Measurements from ENCODE around the gene BOK. TPM values are rescaled to one million over a fixed set of nuclear protein-coding genes. Genes with fewer than 3 reads are reported as not detected.

BOK gene
- total RNA-seq, 1 experiment from 2014 or later, result 41.5 TPM

- Histone ChIP-seq H4K20me1 (ENCODE audit: insufficient read depth) (no peaks in the 10 kb centered on the region), H3K4me1 (ENCODE audit: control insufficient read depth in 1 of 2, insufficient read depth in 2 of 2, low read length in 2 of 2) (no peaks in the 10 kb centered on the region), H3K4me2 (ENCODE audit: low read length) (no peak overlapping the region), H3K4me3 (replicated peaks in 1 of 2; ENCODE audit: low read depth in 1 of 2, low read length in 2 of 2) (no peak overlapping the region), H3K79me2 (ENCODE audit: insufficient read depth, low read length) (no peaks in the 10 kb centered on the region; the same call in 1 of the 2 replicates), H3K27me3 (ENCODE audit: insufficient read depth, low read length) (no peaks in the 10 kb centered on the region), H3K9ac (ENCODE audit: low read length) (no peak overlapping the region), H2AFZ (ENCODE audit: low read depth, low read length, poor library complexity, severe bottlenecking) (no peak overlapping the region), H3K9me2 (ENCODE audit: insufficient read depth) (no peaks in the 10 kb centered on the region), H3K36me3 (ENCODE audit: control insufficient read depth in 1 of 2, insufficient read depth in 2 of 2, low read length in 2 of 2) (peaks cover 2 to 7% of the 10 kb centered on the region in 2 experiments; a peak in 3 of 4 replicates), H3K9me3 (ENCODE audit: control insufficient read depth in 1 of 2, insufficient read depth in 1 of 2, low read depth in 1 of 2, low read length in 2 of 2) (peaks cover 1 to 9% of the 10 kb centered on the region in 2 experiments; a peak in 2 of 4 replicates), H3K27ac (ENCODE audit: low read depth, low read length) (no peak overlapping the region)
- ChIA-PET POLR2A (no interaction called here), CTCF (no interaction called here), RAD21 (ENCODE audit: low non-redundant PET in 1 of 2, low total read pairs in 2 of 2, uncharacterized antibody in 2 of 2, unreplicated experiment in 2 of 2) (no interaction called here)
- ATAC-seq (no peak), DNase-seq (ENCODE audit: low read depth, low spot score) (no peak)
- no TSS peak for BruUV-seq (replicated peaks)
- TF ChIP-seq JUND (IDR thresholded peaks at IDR 0.05) (no peak), YY1 (IDR thresholded peaks at IDR 0.05; ENCODE audit: extremely low read depth, insufficient replicate concordance, low read depth, low read length) (no peak), SRF (IDR thresholded peaks at IDR 0.05; ENCODE audit: low read depth) (no peak), TCF7L2 (IDR thresholded peaks at IDR 0.05; ENCODE audit: borderline replicate concordance, extremely low read depth, insufficient read depth, insufficient read length) (no peak), CBX3 (IDR thresholded peaks at IDR 0.05; ENCODE audit: low read depth) (no peak), ZFX (IDR thresholded peaks at IDR 0.05) (no peak), CTCF (IDR thresholded peaks at IDR 0.05 in 2 of 3, conservative IDR thresholded peaks at IDR 0.05 in 1 of 3; ENCODE audit: borderline replicate concordance in 1 of 3, insufficient read depth in 1 of 3, low read depth in 2 of 3, low read length in 2 of 3) (no peak), ZNF274 (IDR thresholded peaks at IDR 0.05; ENCODE audit: low read depth, low read length) (no peak), FOSL1 (IDR thresholded peaks at IDR 0.05; ENCODE audit: low read depth) (no peak), POLR2A (IDR thresholded peaks at IDR 0.05; ENCODE audit: borderline replicate concordance, extremely low read depth, insufficient read depth, insufficient read length) (no peak), POLR2AphosphoS5 (IDR thresholded peaks at IDR 0.05; ENCODE audit: low read depth, low read length) (no peak)
- TF ChIP-seq, protein P1, sequence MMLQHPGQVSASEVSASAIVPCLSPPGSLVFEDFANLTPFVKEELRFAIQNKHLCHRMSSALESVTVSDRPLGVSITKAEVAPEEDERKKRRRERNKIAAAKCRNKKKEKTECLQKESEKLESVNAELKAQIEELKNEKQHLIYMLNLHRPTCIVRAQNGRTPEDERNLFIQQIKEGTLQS (IDR thresholded peaks at IDR 0.05), result no peak
- TF ChIP-seq, protein P2, sequence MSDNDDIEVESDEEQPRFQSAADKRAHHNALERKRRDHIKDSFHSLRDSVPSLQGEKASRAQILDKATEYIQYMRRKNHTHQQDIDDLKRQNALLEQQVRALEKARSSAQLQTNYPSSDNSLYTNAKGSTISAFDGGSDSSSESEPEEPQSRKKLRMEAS (IDR thresholded peaks at IDR 0.05), result no peak
- intact Hi-C loops (cut with micrococcal nuclease), result no loop called here
Observed at GRCh38 chr2:241592126-241592845, 33.7 kb downstream of the BOK start.

Measured in HCT116 (cell line).